Endothelial cell of umbilical vein (primary cell): ENCODE data around the gene ARRDC2. TPM values are rescaled to one million over a fixed set of nuclear protein-coding genes. Genes with fewer than 3 reads are reported as not detected.
A peak's percentile ranks its signal among the peaks of the same experiment; 100 is the strongest.

Source experiments
- BruUV-seq: library from RNA; stranded (reverse); fragments of 400-500 nt; replicated peaks from 2 replicates; lab custom pipeline; 2021; lab: Mats Ljungman, UMichigan
- CTCF ChIA-PET: fragments of 300-600, 350-600 bp; sonication (Branson Sonifier 250); formaldehyde crosslinking; loops from one replicate; lab custom pipeline; 2021; ENCODE audit warnings: antibody characterized with exemption, inconsistent platforms; lab: Charles Lee
- POLR2A ChIA-PET: fragments of 300-600, 350-600 bp; sonication (Branson Sonifier 250); formaldehyde crosslinking; loops from one replicate; lab custom pipeline; 2021; ENCODE audit warnings: antibody characterized with exemption, inconsistent platforms; lab: Charles Lee
- DNase-seq: peaks from one replicate; pipeline ENCODE4 v3.0.0-alpha.2; 2011; ENCODE audit warnings: low read depth, low spot score
- FAIRE-seq: peaks from 2 replicates; lab custom pipeline; 2011; peaks lifted over from hg19 to GRCh38; lab: Jason Lieb, UNC
- H2AFZ ChIP-seq: 2 replicates; pipeline ENCODE4 v1.6.0; 2012; ENCODE audit warnings: low read depth, low read length, control low read depth, inconsistent platforms
- H3K27ac ChIP-seq: 2 replicates; pipeline ENCODE4 v1.5.1; 2011; ENCODE audit warnings: low read depth, mild to moderate bottlenecking, control low read depth, low read length, moderate library complexity; ENCODE audit not compliant: insufficient read depth
- H3K27me3 ChIP-seq, 2 experiments: 2 replicates each; pipeline versions ENCODE4 v1.6.0 to v1.6.1; 2011; ENCODE audit warnings: low read length in 2 of 2, mixed read lengths in 1 of 2; ENCODE audit not compliant: control insufficient read depth in 2 of 2, insufficient read depth in 2 of 2
- H3K36me3 ChIP-seq, 2 experiments: 2 replicates in 1 of 2; 3 replicates in 1 of 2; pipeline ENCODE4 v1.5.1; 2011; ENCODE audit warnings: low read length in 2 of 2, mild to moderate bottlenecking in 1 of 2, moderate library complexity in 1 of 2; ENCODE audit not compliant: control insufficient read depth in 2 of 2, insufficient read depth in 2 of 2; ENCODE audit errors: extremely low read depth in 1 of 2
- H3K4me1 ChIP-seq: 3 replicates; pipeline ENCODE4 v1.5.1; 2011; ENCODE audit warnings: mild to moderate bottlenecking, low read length; ENCODE audit not compliant: control insufficient read depth, insufficient read depth; ENCODE audit errors: extremely low read depth
- H3K4me2 ChIP-seq: 2 replicates; pipeline ENCODE4 v1.6.1; 2011; ENCODE audit warnings: low read length, control low read depth, mixed read lengths; ENCODE audit not compliant: insufficient read depth
- H3K4me3 ChIP-seq, 3 experiments: fragments of 200-600 bp in 1 of 3; sonication (generic), shearing (Covaris generic) in 1 of 3; replicated peaks in 1 of 3; 2 replicates each; pipeline ENCODE4 v1.5.1; 2011 to 2016; ENCODE audit warnings: control low read depth in 3 of 3, low read length in 3 of 3, mild to moderate bottlenecking in 2 of 3, inconsistent platforms in 1 of 3, low read depth in 1 of 3, moderate library complexity in 1 of 3; ENCODE audit not compliant: insufficient read depth in 1 of 3
- H3K79me2 ChIP-seq: 2 replicates; pipeline ENCODE4 v1.6.0; 2012; ENCODE audit warnings: low read length, inconsistent platforms; ENCODE audit not compliant: control insufficient read depth, insufficient read depth
- H3K9ac ChIP-seq: replicated peaks from 2 replicates; pipeline ENCODE3; 2011; ENCODE audit warnings: low read length, control low read depth; ENCODE audit not compliant: insufficient read depth; ENCODE audit errors: extremely low read depth
- H3K9me1 ChIP-seq: replicated peaks from 3 replicates; pipeline ENCODE4 v1.6.0; 2011; ENCODE audit warnings: mild to moderate bottlenecking, low read length; ENCODE audit not compliant: control insufficient read depth, insufficient read depth; ENCODE audit errors: extremely low read depth
- H3K9me3 ChIP-seq: replicated peaks from 2 replicates; pipeline ENCODE4 v1.5.1; 2012; ENCODE audit warnings: low read length, inconsistent platforms; ENCODE audit not compliant: control insufficient read depth, insufficient read depth
- H4K20me1 ChIP-seq: replicated peaks from 2 replicates; pipeline ENCODE3; 2011; ENCODE audit warnings: mild to moderate bottlenecking, low read length; ENCODE audit not compliant: control insufficient read depth, insufficient read depth; ENCODE audit errors: extremely low read depth
- CTCF ChIP-seq, 2 donors: IDR thresholded peaks; 1 replicate in 1 of 2; 2 replicates in 1 of 2; pipeline ENCODE4 v1.5.1; 2011; ENCODE audit warnings: low read length in 2 of 2, mild to moderate bottlenecking in 2 of 2, moderate library complexity in 2 of 2, control low read depth in 1 of 2, inconsistent platforms in 1 of 2, low read depth in 1 of 2; ENCODE audit not compliant: insufficient read depth in 1 of 2; ENCODE audit errors: extremely low read depth in 1 of 2
- EZH2 ChIP-seq: IDR thresholded peaks from 2 replicates; pipeline ENCODE4 v1.6.1; 2012; ENCODE audit warnings: borderline replicate concordance, low read depth, mild to moderate bottlenecking, moderate library complexity, low read length, inconsistent platforms; ENCODE audit not compliant: severe bottlenecking
- FOS ChIP-seq: IDR thresholded peaks from 2 replicates; pipeline ENCODE4 v1.6.1; 2011; ENCODE audit warnings: mild to moderate bottlenecking, low read length, moderate library complexity, borderline replicate concordance; ENCODE audit not compliant: insufficient read depth
- GATA2 ChIP-seq: IDR thresholded peaks from 2 replicates; pipeline ENCODE4 v1.7.0; 2011; ENCODE audit warnings: low read depth, mild to moderate bottlenecking, moderate library complexity, mixed read lengths, low read length; ENCODE audit not compliant: insufficient read length, insufficient read depth
- JUN ChIP-seq: IDR thresholded peaks from 2 replicates; pipeline ENCODE4 v1.6.1; 2011; ENCODE audit warnings: borderline replicate concordance, low read depth; ENCODE audit not compliant: insufficient read length, insufficient read depth
- MAX ChIP-seq: IDR thresholded peaks from 2 replicates; pipeline ENCODE4 v1.6.1; 2011; ENCODE audit not compliant: insufficient read depth, insufficient read length
- MYC ChIP-seq: IDR thresholded peaks from one replicate; pipeline ENCODE4 v1.6.1; 2011; ENCODE audit warnings: mild to moderate bottlenecking, low read depth, low read length
- POLR2A ChIP-seq: IDR thresholded peaks from 2 replicates; pipeline ENCODE4 v1.6.1; 2012; ENCODE audit warnings: low read depth, mild to moderate bottlenecking, control low read depth, low read length
- POLR2AphosphoS5 ChIP-seq: IDR thresholded peaks from 2 replicates; pipeline ENCODE4 v1.6.1; 2012; ENCODE audit warnings: low read depth, mild to moderate bottlenecking, control low read depth, low read length, moderate library complexity; ENCODE audit not compliant: insufficient read depth
- dilution Hi-C: fragments of 300-500 bp; cut with MboI; formaldehyde crosslinking; loops from one replicate; pipeline ENCODE4 v1.15.0; 2019; ENCODE audit warnings: low sequenced_read_pairs; ENCODE audit not compliant: extremely low pct_ligation_motif_present
- intact Hi-C: fragments of 100-400 bp; cut with micrococcal nuclease; formaldehyde crosslinking; loops from one replicate; pipeline ENCODE4 v1.10.0; 2022
- polyA plus RNA-seq, 4 experiments: library from polyadenylated mRNA; depleted of rRNA in 3 of 4; stranded (reverse) in 3 of 4; unstranded in 1 of 4; fragments of >200 nt; gene quantifications; 2 replicates each; pipeline versions ENCODE4 v1.2.1 to v1.2.3, GENCODE V29; 2011 to 2012; ENCODE audit warnings: missing spikeins in 1 of 4
- total RNA-seq: library from RNA; stranded (reverse); gene quantifications from 2 replicates; pipeline ENCODE4 v1.2.3, GENCODE V29; 2021

ARRDC2 gene
- total and polyA plus RNA-seq, 2 donors (not counting 3 experiments of a cell fraction or from before 2014, with no cell fraction given): 10.2 to 17.4 TPM

- CTCF ChIA-PET: interaction anchor here (0.6 to 1.8 kb wide), 5 partner anchors 16 to 545 kb away, joined by 3 to 6 read pairs (median 4); partner anchors contain the start of gene ARRDC2
Measured at GRCh38 chr19:18023622-18024251, 15.8 kb downstream of the ARRDC2 start.

More at GRCh38 chr19:18023622-18024251, 15.8 kb downstream of the ARRDC2 start:
- Histone ChIP-seq H3K27me3 (no peaks in the 10 kb centered on the region), H2AFZ (peak overlapping the region; percentile 24), H3K4me3 (no peak overlapping the region), H3K27ac (peak overlapping the region; percentile 94), H3K9me1 (no peaks in the 10 kb centered on the region), H3K79me2 (no peaks in the 10 kb centered on the region), H3K36me3 (no peaks in the 10 kb centered on the region), H3K9me3 (no peaks in the 10 kb centered on the region), H3K4me2 (peak overlapping the region; percentile 4), H3K4me1 (peaks cover 39% of the 10 kb centered on the region), H4K20me1 (no peaks in the 10 kb centered on the region), H3K9ac (peak overlapping the region; percentile 66)
- dilution Hi-C loops: no loop called here
- FAIRE-seq (peak; percentile 94), DNase-seq (peak; percentile 97)
- intact Hi-C loops: loop anchor here (5.0 kb wide), 1 partner anchor 34 kb away; no protein-coding TSS in a partner anchor
- BruUV-seq: no TSS peak
- POLR2A ChIA-PET: no interaction called here
- TF ChIP-seq MYC (peak; percentile 70), EZH2 (no peak), FOS (no peak), JUN (no peak), GATA2 (no peak), POLR2AphosphoS5 (peak; percentile 88), CTCF (IDR thresholded peaks at IDR 0.05; ENCODE audit: extremely low read depth in 1 of 2, insufficient read depth in 1 of 2, low read depth in 1 of 2, low read length in 2 of 2) (no peak), MAX (peak; percentile 90), POLR2A (peak; percentile 35)
